NCI-H526 treated with DMSO at 0.1 percent for 48 hours (cell line): ENCODE results near the gene RCAN3.
"Not testable (repeated sequence)": the region's sequence is repeated elsewhere in the genome, so short reads cannot be mapped to it uniquely, and the experiment has no call there.

ENCODE experiments used
- DNase-seq: peaks from one replicate; lab custom pipeline; 2025; lab: John Stamatoyannopoulos, UW

RCAN3 gene

DNA sequence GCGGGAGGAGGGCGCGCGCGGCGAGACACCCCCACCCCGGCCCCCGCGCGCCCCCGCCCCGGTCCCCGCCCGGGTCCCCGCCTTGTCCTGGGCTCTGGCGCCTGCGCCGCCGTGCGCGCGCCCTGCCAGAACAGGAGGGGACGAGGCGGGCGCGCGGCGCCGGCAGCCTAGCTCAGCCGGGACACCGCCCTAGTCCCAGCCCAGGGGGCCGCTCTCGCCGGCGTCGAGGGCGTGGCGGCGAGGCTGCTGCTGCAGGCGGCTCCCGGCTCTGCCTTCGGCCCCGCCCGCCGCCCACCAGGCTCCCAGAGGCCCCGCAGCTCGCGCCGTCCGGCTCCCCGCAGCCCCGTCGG, at the start of gene RCAN3:
Gene RCAN3 (plus strand): TSS at position 128 of the 350 bp plus-strand sequence. CDS start 11,537 bp downstream, outside the sequence.
- DNase-seq: peak; percentile 88

DNA sequence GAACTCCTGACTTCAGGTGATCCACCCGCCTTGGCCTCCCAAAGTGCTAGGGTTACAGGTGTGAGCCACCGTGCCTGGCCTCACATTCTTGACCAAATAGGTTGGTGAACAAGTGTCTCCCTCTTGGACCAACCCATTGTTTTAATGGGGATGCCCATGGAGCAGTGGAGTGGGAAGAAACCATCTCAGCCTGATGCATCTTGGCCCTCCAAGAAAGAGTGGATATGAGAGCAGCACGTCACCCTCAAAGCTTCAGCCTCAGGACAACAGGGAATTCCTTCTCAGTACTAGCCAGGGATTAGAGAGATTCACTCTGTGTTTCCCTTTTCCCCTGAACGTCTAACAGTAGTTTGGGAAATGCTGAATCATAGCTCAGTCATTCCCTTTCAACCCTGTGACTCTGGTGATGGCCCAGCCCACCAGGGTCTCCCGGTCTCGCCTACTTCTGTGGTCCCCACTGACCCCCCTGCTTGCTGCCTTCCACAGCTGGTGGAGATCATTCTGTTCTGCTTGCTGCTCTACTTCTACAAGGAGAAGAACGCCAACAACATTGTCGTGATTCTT, 49.6 kb upstream of the RCAN3 start:
- DNase-seq: no peak

DNA sequence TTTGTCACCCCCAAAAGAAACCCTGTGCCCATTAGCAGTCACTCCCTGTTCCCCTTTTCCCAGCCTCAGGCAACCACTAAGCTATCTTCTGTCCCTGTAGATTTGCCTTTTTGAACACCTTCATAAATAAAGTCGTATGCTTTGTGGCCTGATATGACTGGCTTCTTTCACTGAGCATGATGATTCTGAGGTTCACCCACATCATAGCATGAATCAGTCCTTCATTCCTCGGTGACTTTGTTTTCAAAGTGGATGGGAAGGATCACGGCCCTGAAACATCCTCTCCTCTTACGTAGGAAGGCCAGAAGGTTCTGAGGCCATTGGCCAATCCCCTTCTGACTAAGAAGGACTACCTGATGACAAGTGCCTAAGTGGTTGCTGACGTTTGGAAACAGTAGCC, 48.0 kb upstream of the RCAN3 start:
- DNase-seq: no peak

DNA sequence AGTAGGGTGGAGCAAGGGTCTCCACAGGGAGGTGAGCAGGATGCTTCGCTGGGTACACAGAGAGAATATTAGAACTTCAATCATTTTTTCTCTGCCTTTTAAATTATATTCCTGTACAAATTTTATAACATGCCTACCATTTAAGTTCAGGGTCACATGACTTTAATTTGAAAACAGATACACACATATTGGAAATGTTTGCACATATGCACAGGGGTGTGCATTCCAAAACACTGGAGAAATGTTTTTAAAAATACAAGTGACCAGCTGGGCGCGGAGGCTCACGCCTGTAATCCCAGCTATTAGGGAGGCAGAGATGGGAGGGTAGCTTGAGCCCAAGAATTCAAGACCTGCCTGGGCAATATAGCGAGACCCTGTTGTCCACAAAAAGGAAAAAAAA, 47.4 kb upstream of the RCAN3 start:
- no peak for DNase-seq

DNA sequence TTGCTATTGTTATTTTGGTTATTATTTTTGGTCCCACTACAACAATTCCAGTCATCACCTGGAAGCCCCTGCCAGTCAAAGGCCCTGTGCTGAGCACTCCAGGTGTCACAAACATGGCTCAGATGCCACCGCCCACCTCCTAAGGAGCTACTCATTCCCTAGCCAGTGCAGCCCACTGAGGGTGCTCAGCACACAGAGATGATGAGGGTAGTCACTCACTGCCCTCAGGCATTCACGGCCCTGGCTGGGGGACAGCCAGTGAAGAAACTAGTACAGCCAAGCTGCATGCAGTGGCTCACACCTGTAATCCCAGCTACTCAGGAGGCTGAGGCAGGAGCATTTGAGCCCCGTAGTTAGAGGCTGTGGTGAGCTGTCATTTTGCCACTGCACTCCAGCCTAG, 44.8 kb upstream of the RCAN3 start:
- DNase-seq: no peak

DNA sequence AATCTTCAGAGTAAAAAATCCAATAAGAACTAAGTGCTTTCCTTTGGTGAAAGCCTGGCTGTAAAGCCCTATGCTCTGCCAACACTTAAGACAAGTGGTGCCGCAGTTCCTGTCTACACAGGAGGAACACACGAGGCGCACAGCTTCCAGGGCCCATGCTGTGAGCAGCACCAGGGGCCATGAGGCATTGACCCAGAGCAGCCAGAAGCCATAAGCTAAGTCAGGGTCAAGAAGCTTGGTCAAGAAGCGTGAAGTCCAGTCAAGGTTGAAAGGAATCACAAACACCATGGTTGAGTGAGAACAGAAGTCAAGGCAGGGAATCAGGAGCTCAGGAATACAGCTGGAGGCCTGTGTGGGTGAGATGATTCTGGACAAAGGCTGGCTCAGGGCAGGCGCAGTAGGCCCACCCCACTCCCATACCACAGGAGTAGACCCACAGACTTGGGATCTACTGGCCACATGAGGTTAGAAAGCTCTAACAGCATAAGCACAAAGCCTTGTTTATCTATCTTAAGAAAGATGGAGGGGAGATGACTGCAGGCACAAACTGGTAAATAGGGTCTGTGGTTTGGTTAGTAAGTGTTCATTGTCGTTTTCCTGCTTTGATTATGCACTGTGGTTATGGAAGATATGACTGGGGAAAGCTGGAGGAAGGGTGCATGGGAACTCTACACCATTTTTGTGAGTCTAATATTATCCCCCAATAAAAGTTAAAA, 42.9 kb upstream of the RCAN3 start:
- no peak for DNase-seq

DNA sequence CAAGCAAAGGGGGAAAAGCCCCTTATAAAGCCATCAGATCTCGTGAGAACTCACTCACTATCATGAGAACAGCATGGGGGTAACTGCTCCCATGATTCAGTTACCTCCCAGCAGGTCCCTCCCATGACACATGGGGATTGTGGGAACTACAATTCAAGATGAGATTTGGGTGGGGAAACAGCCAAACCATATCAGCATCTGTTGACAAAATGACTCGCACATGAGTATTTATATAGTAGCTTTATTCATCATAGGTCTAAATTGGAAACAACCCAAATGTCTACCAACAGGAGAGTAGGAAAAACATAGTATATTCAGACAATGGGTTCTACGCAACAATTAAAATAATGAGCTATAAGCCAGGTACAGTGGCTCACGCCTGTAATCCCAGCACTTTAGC, 40.5 kb upstream of the RCAN3 start:
- DNase-seq: not testable (repeated sequence)

DNA sequence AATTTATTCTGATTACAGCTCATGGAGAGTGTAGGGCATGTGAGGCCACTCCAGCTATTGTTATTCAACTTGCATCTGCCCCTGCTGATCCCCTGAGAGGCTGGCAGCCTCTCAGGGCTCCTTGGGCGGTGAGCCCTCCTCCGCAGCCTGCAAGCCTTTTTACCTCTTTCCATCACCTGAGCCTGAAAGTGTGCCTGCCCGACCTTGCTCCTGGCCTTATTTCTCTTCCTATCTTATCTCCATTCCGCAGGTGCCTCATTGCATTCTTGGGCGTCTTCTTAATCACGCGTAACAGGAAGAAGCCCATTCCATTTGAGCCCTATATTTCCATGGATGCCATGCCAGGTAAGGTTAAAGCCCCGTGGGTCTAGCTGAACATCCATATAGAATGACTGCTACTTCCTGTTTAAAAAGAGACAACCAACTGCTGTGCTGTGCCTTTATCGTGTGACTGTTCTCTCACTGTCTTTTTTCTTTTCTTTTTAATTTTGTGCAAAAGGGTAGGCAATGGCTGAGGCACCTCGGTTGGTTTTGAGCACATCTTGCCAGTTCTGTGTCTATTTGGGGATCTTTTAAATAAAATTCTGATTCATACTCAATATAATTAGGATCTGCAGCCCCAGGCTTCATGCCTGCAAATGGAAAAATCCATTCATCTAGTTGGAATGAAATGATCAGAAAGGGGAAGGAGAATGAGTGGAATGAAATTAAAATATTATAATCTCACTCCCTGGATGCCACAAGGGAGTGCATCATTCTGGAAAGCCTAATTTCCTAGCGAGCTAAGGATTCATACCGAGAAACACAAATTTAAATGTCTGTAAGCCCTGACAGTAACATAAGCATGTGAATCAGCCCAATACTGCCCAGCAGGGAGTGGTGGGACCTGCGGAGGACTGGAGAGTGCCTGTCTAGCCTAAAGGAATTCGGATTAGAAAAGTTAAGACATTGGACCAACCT, 38.6 kb upstream of the RCAN3 start:
- DNase-seq: no peak

DNA sequence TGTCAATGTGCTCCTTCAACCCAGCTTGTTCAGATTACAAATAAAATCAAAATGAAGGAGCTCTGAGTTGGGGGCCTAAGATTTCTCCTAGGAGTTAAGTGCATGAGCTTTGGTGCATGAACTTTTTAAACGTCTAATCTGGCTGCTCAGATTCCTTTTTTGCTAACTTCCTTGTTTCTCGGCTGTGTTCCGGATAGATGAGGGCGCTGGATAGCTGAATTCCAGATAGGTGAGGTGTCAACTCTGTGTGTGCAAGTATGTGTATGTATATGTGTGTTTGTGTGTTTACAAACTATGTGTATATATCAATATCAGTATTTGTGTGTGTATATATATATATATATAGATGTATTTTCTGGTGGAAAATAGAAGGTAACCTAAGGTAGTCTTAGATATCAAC, 37.5 kb upstream of the RCAN3 start:
- DNase-seq: no peak

DNA sequence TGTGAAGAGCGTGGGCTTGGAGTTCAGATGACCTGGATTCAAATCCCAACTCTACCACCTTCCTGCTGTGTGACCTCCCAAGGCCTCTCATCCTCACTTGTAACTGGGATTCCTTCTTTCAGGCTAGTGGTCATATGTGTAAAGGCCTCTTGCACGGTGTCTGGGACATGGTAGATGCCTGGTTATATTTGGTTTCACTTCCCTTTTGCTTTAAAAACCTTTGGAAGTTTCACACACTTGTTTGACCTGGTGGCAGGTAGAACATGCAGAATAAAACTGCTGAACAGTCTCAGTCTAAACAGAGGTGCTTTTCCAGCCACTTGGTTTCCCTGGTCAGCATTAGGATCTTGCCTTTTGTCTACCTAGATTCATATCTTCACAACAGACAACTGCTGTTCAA, 37.0 kb upstream of the RCAN3 start:
- DNase-seq: no peak

DNA sequence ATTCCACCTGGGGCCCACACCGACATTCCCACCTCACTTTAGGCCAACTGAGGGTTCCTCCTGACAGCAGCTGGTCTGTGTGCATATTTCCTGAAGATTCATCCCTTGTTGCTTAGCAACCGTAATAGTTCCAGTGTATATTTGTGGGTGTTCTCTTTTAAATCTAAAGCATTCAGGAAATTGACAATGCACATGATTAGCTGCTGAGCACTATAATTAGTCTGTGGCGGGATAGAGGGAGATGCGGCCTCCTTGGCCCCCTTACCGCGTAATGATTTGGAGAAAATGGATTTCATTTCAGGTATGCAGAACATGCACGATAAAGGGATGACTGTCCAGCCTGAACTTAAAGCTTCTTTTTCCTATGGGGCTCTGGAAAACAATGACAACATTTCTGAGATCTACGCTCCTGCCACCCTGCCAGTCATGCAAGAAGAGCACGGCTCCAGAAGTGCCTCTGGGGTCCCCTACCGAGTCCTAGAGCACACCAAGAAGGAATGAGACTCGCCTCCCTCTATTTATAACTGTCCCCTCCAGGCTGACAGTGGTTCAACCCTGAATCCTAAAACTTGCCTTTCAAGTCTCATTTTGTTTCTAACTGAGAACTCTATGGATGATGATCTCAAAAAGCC, 33.8 kb upstream of the RCAN3 start:
- no peak for DNase-seq

DNA sequence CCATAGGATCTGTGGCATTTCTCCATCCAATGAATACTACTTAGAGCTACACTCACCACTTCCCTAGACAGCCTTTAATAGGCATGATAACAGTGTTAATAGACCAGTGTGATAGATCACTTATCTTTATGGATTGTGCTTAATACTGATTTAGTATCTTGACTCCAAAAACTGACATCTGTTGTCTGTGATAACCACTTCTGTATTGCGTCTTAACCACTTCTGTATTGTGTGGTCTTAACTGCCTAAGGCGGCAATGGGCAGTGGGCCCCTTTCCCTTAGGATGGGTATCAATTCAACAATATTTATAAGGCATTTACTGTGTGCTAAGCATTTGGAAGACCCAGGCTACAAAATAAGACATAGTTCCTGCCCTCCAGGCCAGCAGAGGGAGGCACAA, 32.0 kb upstream of the RCAN3 start:
- DNase-seq: no peak

DNA sequence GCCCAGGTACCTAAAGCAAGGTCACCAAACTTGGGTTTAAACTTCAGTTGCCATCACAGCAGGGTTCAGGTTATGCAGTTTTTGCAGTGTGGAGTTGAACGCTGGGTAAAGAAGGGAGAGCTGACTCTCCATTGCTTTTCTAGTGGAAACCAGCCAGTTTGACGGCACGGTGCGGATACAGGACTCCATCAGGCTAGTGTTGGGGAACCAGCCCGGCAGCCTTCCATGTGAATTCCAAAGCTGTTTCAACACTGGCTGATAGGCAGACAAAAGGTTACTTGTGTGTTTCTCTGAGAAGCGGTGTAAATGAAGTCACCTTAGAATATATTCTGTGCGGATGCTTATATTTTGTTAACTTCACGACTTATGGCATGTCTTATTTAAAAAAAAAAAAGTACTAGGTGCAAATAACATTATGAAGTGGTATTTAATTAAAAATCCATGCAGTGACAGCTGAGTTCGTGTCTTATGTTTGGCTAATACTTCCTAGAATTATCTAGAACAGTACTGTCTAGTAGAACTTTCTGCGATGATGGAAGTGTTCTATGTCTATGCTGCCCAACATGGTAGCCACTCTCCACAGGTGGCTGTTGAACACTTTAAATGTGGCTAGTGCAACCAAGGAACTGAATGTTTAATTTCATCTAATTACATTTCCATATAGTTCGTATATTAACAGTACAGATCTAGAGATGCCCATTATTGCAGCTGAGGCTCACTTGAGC, 29.9 kb upstream of the RCAN3 start:
- DNase-seq: no peak

DNA sequence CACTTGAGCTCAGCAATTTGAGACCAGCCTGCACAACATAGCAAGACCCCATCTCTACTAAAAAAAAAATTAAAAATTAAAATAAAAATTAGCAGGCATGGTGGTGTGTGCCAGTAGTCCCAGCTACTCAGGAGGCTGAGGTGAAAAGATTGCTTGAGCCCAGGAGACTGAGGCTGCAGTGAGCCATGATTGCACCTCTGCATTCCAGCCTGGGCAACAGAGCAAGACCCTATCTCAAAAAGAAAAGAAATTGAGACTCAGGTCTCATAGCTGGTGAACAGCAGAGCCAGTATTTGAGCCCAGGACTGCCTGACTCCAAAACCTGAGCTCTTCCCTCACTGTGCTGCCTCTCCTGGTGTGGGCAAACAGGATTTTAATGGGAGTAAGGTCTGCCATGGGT, 28.4 kb upstream of the RCAN3 start:
- DNase-seq: no peak

DNA sequence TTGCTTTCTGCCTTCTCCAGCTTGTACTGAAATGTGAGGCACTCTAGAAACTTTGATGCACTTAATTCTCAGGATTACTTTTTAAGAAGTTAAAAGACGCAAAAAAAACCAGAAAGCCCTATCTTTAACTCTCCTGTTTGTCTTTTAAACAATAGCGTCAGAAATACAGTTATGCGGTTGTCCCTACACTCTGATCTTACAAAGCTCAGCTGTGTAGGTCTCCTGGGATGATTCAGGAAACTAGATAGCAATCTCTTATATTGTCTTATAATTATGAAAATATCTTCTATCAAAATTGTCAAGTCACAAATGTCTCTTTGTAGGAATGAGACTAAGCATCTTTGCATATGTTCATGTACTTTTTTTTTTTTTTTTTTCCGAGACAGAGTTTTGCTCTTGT, 26.9 kb upstream of the RCAN3 start:
- no peak for DNase-seq

DNA sequence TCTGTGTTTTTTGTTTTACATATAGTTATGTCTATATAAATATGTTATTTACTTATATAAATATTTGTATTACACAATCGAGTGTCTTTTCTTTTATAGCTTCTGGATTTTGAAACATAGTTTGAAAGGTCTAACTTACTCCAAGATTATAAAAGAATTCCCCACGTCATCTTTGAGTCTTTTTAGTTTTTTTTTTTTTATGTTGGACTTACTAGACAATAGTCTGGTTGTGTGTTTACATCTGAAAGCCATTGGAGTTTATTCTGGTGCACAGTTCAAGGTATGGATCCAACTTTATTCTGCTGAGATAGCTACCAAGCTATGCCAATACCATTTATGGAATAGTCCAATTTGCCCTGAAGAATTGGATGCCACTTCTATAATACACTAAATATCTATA, 26.1 kb upstream of the RCAN3 start:
- no peak for DNase-seq

DNA sequence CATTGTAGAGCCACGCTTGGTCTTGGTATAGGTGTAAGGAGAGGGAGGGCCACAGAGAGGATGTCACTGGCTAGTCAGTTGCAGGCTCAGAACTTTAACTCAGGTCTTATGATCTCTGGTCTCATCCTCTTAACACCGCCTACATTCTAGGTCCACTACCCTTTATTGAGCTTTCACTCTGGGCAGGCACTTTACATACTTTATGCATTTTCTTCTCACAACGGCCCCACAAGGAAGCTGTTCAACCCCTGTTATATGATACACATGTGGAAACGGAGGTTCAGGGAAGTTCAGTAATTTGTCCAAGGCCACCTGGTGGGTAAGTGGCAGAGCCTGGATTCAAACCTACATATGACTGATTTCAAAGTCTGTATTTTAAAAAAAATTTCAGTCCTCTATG, 25.3 kb upstream of the RCAN3 start:
- peak; percentile 44 for DNase-seq

DNA sequence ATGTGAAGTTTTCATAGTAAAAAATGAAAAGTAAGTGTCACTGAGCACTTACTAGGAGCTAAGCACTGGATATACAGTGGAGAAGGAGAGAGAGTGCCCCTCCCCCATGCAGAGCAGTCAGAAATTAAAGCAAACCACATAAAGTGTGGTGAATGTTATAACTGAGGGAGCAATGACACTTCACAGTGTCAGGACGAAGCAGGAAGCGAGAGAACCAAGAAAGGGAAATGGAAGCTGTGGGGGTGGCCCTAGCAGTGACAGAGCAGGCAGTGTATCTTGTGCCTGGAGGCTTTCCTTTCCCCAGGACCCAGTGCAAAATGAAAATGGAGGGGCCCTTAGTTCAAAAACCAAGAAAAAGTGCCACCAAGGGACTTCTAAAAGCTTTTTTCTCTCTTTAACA, 21.5 kb upstream of the RCAN3 start:
- DNase-seq: no peak

DNA sequence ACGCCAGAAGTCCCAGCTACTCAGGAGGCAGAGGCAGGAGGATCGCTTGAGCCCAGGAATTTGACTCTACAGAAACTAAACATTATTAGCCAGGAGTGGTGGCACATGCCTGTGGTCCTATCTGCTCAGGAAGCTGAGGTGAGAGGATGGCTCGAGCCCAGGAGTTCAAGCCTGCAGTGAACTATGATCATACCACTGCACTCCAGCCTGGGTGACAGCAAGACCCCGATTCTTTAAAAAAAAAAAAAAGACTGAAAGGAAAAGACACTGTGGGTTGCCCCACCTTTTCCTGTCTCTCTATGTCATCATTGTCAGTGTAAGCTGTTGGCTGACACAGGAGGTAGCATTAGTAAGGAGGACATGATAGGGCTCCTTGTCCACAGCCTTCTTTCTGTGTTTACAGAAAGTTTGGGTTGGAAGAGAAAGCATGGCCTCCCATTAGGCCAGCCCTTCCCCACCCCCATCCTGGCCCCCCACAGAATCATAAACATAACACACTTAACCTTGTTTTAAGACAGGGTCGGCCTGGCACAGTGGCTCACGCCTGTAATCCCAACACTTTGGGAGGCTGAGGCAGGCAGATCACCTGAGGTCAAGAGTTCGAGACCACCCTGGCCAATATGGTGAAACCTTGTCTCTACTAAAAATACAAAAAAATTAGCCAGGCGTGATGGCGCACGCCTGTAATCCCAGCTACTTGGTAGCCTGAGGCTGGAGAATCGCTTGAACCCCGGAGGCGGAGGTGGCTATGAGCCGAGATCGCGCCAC, 20.6 kb upstream of the RCAN3 start:
- no peak for DNase-seq

DNA sequence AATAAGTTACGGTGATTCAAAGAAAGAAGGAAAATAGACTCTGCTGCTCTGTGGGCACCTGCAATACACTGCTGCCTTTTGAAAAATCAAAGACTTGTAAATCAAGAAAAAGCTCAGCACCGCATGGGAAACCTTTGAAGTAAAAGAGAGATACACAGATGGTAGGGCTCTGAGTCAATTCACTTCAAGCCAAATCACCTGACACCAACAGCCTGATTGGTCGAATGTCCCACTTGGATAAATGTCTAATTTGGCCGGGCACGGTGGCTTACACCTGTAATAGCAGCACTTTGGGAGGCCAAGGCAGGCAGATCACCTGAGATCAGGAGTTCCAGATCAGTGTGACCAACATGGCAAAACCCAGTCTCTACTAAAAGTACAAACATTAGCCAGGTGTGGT, 19.2 kb upstream of the RCAN3 start:
- DNase-seq: no peak

DNA sequence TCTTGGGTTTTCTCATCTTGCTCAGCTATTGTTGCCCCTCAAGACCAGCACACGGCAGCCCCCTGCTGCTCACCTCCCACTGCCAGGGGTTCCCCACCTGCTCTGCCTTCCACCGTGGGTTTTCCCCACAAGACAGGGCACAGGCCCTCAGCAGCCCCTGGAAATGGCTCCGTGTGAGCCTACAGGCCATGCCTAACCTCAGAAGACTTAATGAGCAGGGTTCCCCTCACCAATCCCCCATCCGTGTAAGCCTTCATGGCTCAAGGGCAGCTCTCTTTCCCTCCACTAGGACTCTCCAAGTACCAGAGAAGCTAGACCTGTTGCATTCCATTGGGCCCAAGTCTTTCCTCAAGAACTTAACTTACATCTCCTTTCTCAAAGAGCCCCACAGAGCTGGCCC, 18.4 kb upstream of the RCAN3 start:
- no peak for DNase-seq
